Mesendoderm (in vitro differentiated cells): ENCODE results near the gene ABHD2.

Source experiments
- DNase-seq: peaks from one replicate; pipeline ENCODE4 v3.0.0; 2013
- H2AK5ac ChIP-seq: 2 replicates; pipeline ENCODE4 v1.6.1; 2013; ENCODE audit warnings: low read length, inconsistent platforms
- H2BK120ac ChIP-seq: 2 replicates; pipeline ENCODE4 v1.6.1; 2013; ENCODE audit warnings: low read depth, mild to moderate bottlenecking, low read length, moderate library complexity, mixed read lengths
- H2BK15ac ChIP-seq: replicated peaks from 2 replicates; pipeline ENCODE4 v1.6.1; 2013; ENCODE audit warnings: low read depth, mild to moderate bottlenecking, moderate library complexity
- H2BK5ac ChIP-seq: 2 replicates; pipeline ENCODE4 v1.6.1; 2013; ENCODE audit warnings: low read length, inconsistent platforms
- H3K18ac ChIP-seq: 2 replicates; pipeline ENCODE4 v1.6.1; 2013; ENCODE audit warnings: mild to moderate bottlenecking, low read length, mixed read lengths
- H3K23ac ChIP-seq: one replicate; pipeline ENCODE4 v1.6.1; 2013; ENCODE audit warnings: low read length
- H3K27ac ChIP-seq: 2 replicates; pipeline ENCODE4 v1.5.1; 2013; ENCODE audit warnings: low read depth, mild to moderate bottlenecking, inconsistent platforms, low read length, moderate library complexity
- H3K27me3 ChIP-seq: 2 replicates; pipeline ENCODE4 v1.6.1; 2013; ENCODE audit warnings: low read length, control low read depth, mild to moderate bottlenecking, inconsistent platforms; ENCODE audit not compliant: insufficient read depth, poor library complexity
- H3K36me3 ChIP-seq: 2 replicates; pipeline ENCODE4 v1.6.1; 2013; ENCODE audit warnings: low read length, inconsistent platforms; ENCODE audit not compliant: control insufficient read depth, insufficient read depth
- H3K4ac ChIP-seq: one replicate; pipeline ENCODE4 v1.6.1; 2013; ENCODE audit warnings: low read depth, mild to moderate bottlenecking, low read length, moderate library complexity
- H3K4me1 ChIP-seq: 2 replicates; pipeline ENCODE4 v1.6.1; 2013; ENCODE audit warnings: low read depth, low read length, inconsistent platforms; ENCODE audit not compliant: control insufficient read depth
- H3K4me2 ChIP-seq: 2 replicates; pipeline ENCODE4 v1.6.1; 2013; ENCODE audit warnings: low read length
- H3K4me3 ChIP-seq: 2 replicates; pipeline ENCODE4 v1.5.1; 2013; ENCODE audit warnings: mild to moderate bottlenecking, low read length
- H3K56ac ChIP-seq: one replicate; pipeline ENCODE4 v1.6.1; 2013; ENCODE audit warnings: low read length
- H3K79me1 ChIP-seq: 2 replicates; pipeline ENCODE4 v1.6.1; 2013; ENCODE audit warnings: low read length, inconsistent platforms
- H3K79me2 ChIP-seq: 2 replicates; pipeline ENCODE4 v1.6.1; 2013; ENCODE audit warnings: mild to moderate bottlenecking, low read length; ENCODE audit not compliant: control insufficient read depth, insufficient read depth
- H3K9ac ChIP-seq: 2 replicates; pipeline ENCODE4 v1.6.1; 2013; ENCODE audit warnings: low read length, inconsistent platforms
- H4K5ac ChIP-seq: one replicate; pipeline ENCODE4 v1.6.1; 2013; ENCODE audit warnings: low read length
- H4K8ac ChIP-seq: one replicate; pipeline ENCODE4 v1.6.1; 2013; ENCODE audit warnings: low read depth, mild to moderate bottlenecking, control low read depth, low read length, moderate library complexity
- WGBS: extraction: QIAGEN DNeasy Blood & Tissue Kit; methylation state at CpG from one replicate; pipeline ENCODE4 v1.1.7; 2013; ENCODE audit warnings: low lambda C conversion rate, missing lambda C conversion rate; ENCODE audit not compliant: insufficient coverage; ENCODE audit errors: extremely low coverage; 5-methylcytosine and 5-hydroxymethylcytosine counted together

The ABHD2 gene

GRCh38 chr15:89184886-89185526, 96.8 kb downstream of the ABHD2 start:
- H3K4me1 ChIP-seq: no peaks in the 10 kb centered on the region
- no peak for DNase-seq
- no peaks in the 10 kb centered on the region for H3K79me2 ChIP-seq
- no peak overlapping the region for H2BK15ac ChIP-seq
- H3K9ac ChIP-seq: no peak overlapping the region
- H3K79me1 ChIP-seq: no peaks in the 10 kb centered on the region
- H4K8ac ChIP-seq: no peak overlapping the region
- no peak overlapping the region for H2AK5ac ChIP-seq
- H3K36me3 ChIP-seq: no peaks in the 10 kb centered on the region
- H3K27ac ChIP-seq: no peak overlapping the region
- H3K27me3 ChIP-seq: no peaks in the 10 kb centered on the region
- H3K18ac ChIP-seq: no peak overlapping the region
- WGBS: no CpG with 5 or more reads among the region's 12 CpGs
- H3K23ac ChIP-seq: no peak overlapping the region
- H2BK5ac ChIP-seq: no peak overlapping the region
- no peak overlapping the region for H3K4ac ChIP-seq
- H3K4me2 ChIP-seq: no peak overlapping the region
- H4K5ac ChIP-seq: no peak overlapping the region
- no peak overlapping the region for H3K4me3 ChIP-seq
- no peak overlapping the region for H2BK120ac ChIP-seq
- no peak overlapping the region for H3K56ac ChIP-seq

- Histone ChIP-seq H2BK5ac (no peak overlapping the region), H4K8ac (no peak overlapping the region), H4K5ac (no peak overlapping the region), H3K4me1 (no peaks in the 10 kb centered on the region), H3K36me3 (no peaks in the 10 kb centered on the region), H2BK120ac (no peak overlapping the region), H3K9ac (no peak overlapping the region), H3K27me3 (no peaks in the 10 kb centered on the region), H3K18ac (no peak overlapping the region), H2BK15ac (no peak overlapping the region), H3K56ac (no peak overlapping the region), H3K4me2 (no peak overlapping the region), H3K79me2 (no peaks in the 10 kb centered on the region), H3K23ac (no peak overlapping the region), H2AK5ac (no peak overlapping the region), H3K4me3 (no peak overlapping the region), H3K4ac (no peak overlapping the region), H3K79me1 (no peaks in the 10 kb centered on the region), H3K27ac (no peak overlapping the region)
- DNase-seq: no peak
- no CpG with 5 or more reads among the region's 6 CpGs for WGBS
Measured at GRCh38 chr15:89186803-89187202, 98.5 kb downstream of the ABHD2 start.

- Histone ChIP-seq H3K4me1 (no peaks in the 10 kb centered on the region), H2AK5ac (no peak overlapping the region), H3K23ac (no peak overlapping the region), H3K27me3 (no peaks in the 10 kb centered on the region), H3K27ac (no peak overlapping the region), H4K8ac (no peak overlapping the region), H2BK5ac (no peak overlapping the region), H3K18ac (no peak overlapping the region), H2BK15ac (no peak overlapping the region), H4K5ac (no peak overlapping the region), H3K9ac (no peak overlapping the region), H3K4me3 (no peak overlapping the region), H3K4me2 (no peak overlapping the region), H3K36me3 (no peaks in the 10 kb centered on the region), H3K56ac (no peak overlapping the region), H2BK120ac (no peak overlapping the region), H3K79me1 (no peaks in the 10 kb centered on the region), H3K4ac (no peak overlapping the region), H3K79me2 (no peaks in the 10 kb centered on the region)
- WGBS: no CpG with 5 or more reads among the region's 9 CpGs
- DNase-seq: no peak
Measured at GRCh38 chr15:89187301-89187985, 99.2 kb downstream of the ABHD2 start.

GRCh38 chr15:89187986-89188514, 99.8 kb downstream of the ABHD2 start:
- H4K8ac ChIP-seq: no peak overlapping the region
- no peak overlapping the region for H3K23ac ChIP-seq
- no peak overlapping the region for H4K5ac ChIP-seq
- DNase-seq: no peak
- H2AK5ac ChIP-seq: no peak overlapping the region
- no peak overlapping the region for H3K9ac ChIP-seq
- H3K36me3 ChIP-seq: no peaks in the 10 kb centered on the region
- H3K4ac ChIP-seq: no peak overlapping the region
- no peaks in the 10 kb centered on the region for H3K4me1 ChIP-seq
- H3K18ac ChIP-seq: no peak overlapping the region
- no peak overlapping the region for H3K4me3 ChIP-seq
- H3K27me3 ChIP-seq: no peaks in the 10 kb centered on the region
- H3K27ac ChIP-seq: no peak overlapping the region
- H3K56ac ChIP-seq: no peak overlapping the region
- no peaks in the 10 kb centered on the region for H3K79me1 ChIP-seq
- H3K4me2 ChIP-seq: no peak overlapping the region
- H2BK15ac ChIP-seq: no peak overlapping the region
- WGBS: no CpG with 5 or more reads among the region's 8 CpGs
- H3K79me2 ChIP-seq: no peaks in the 10 kb centered on the region
- no peak overlapping the region for H2BK5ac ChIP-seq
- no peak overlapping the region for H2BK120ac ChIP-seq

DNA sequence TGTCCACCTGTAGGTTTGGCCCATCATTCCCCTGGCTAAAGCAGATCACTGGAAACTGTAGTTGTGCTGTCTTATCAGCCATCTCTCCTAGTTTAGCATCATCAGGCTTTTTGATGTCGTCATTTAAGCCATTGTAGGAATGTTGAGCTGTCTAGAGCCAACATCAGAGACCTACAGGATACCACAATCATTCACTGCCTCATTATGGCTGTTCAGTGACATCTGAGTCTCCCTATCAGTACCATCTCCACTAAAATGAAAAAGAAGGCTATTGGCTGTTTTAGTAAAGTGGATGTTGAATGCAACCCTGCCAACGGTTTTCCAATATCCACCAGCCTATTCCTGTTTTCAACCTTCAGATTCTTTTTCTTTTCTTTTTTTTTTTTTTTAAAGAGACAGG, 103.9 kb downstream of the ABHD2 start:
- H2BK15ac ChIP-seq: no peak overlapping the region
- H3K27ac ChIP-seq: no peak overlapping the region
- H3K79me1 ChIP-seq: no peaks in the 10 kb centered on the region
- H3K18ac ChIP-seq: no peak overlapping the region
- no CpG with 5 or more reads among the region's 2 CpGs for whole genome bisulfite sequencing
- H3K23ac ChIP-seq: no peak overlapping the region
- H3K56ac ChIP-seq: no peak overlapping the region
- DNase-seq: no peak
- no peak overlapping the region for H2BK120ac ChIP-seq
- no peak overlapping the region for H3K4me2 ChIP-seq
- H3K4ac ChIP-seq: no peak overlapping the region
- no peaks in the 10 kb centered on the region for H3K36me3 ChIP-seq
- H3K27me3 ChIP-seq: no peaks in the 10 kb centered on the region
- no peaks in the 10 kb centered on the region for H3K4me1 ChIP-seq
- no peak overlapping the region for H2BK5ac ChIP-seq
- H3K9ac ChIP-seq: no peak overlapping the region
- H2AK5ac ChIP-seq: no peak overlapping the region
- no peak overlapping the region for H4K8ac ChIP-seq
- no peak overlapping the region for H3K4me3 ChIP-seq
- H4K5ac ChIP-seq: no peak overlapping the region
- H3K79me2 ChIP-seq: no peaks in the 10 kb centered on the region
